Glomerular visceral epithelial cell (primary cell): ENCODE measurements around the gene FKBP6.
"Not testable (repeated sequence)": the region's sequence is repeated elsewhere in the genome, so short reads cannot be mapped to it uniquely, and the experiment has no call there.

Experiments
- DNase-seq: peaks from one replicate; pipeline ENCODE4 v3.0.0-alpha.2; 2016; ENCODE audit errors: extremely low spot score

Gene FKBP6

GRCh38 chr7:73358590-73359275 lies 30.8 kb downstream of the FKBP6 start:
- no peak for DNase-seq

GRCh38 chr7:73359306-73359705 lies 31.3 kb downstream of the FKBP6 start:
- DNase-seq, result no peak

GRCh38 chr7:73359746-73360375 lies 31.9 kb downstream of the FKBP6 start:
- DNase-seq, result no peak

- not testable (repeated sequence) for DNase-seq
Measured at GRCh38 chr7:73360590-73360989, 32.6 kb downstream of the FKBP6 start.

- DNase-seq, result no peak
Measured at GRCh38 chr7:73363225-73364005, 35.5 kb downstream of the FKBP6 start.

- DNase-seq, result no peak
Measured at GRCh38 chr7:73364006-73364728, 36.2 kb downstream of the FKBP6 start.

- DNase-seq, result no peak
Measured at GRCh38 chr7:73366127-73366526, 38.2 kb downstream of the FKBP6 start.

- DNase-seq, result no peak
Measured at GRCh38 chr7:73366990-73367389, 39.0 kb downstream of the FKBP6 start.

GRCh38 chr7:73369009-73369408 lies 41.0 kb downstream of the FKBP6 start:
- DNase-seq, result no peak

- no peak for DNase-seq
Measured at GRCh38 chr7:73369622-73370021, 41.7 kb downstream of the FKBP6 start.

GRCh38 chr7:73373741-73374140 lies 45.8 kb downstream of the FKBP6 start:
- no peak for DNase-seq

- not testable (repeated sequence) for DNase-seq
Measured at GRCh38 chr7:73376262-73376661, 48.3 kb downstream of the FKBP6 start.

GRCh38 chr7:73376671-73377412 lies 48.9 kb downstream of the FKBP6 start:
- DNase-seq, result no peak

GRCh38 chr7:73377413-73378200 lies 49.6 kb downstream of the FKBP6 start:
- DNase-seq, result not testable (repeated sequence)

GRCh38 chr7:73382934-73383503 lies 55.1 kb downstream of the FKBP6 start:
- DNase-seq, result no peak

GRCh38 chr7:73387221-73387828 lies 59.4 kb downstream of the FKBP6 start:
- no peak for DNase-seq

- DNase-seq, result no peak
Measured at GRCh38 chr7:73387908-73388414, 60.0 kb downstream of the FKBP6 start.

- DNase-seq, result no peak
Measured at GRCh38 chr7:73391396-73391795, 63.4 kb downstream of the FKBP6 start.

GRCh38 chr7:73394422-73394821 lies 66.5 kb downstream of the FKBP6 start:
- DNase-seq, result no peak
